Ascending aorta (tissue), 2 donors: ENCODE measurements around the gene PSTPIP1. TPM values are rescaled to one million over a fixed set of nuclear protein-coding genes. Genes with fewer than 3 reads are reported as not detected.

Source experiments
- DNase-seq, 2 donors: peaks; one replicate each; pipeline ENCODE4 v3.0.0-alpha.2; 2019; ENCODE audit warnings: low spot score in 2 of 2
- H3K27ac ChIP-seq, 2 donors: fragments of 200-600 bp; sonication (generic); one replicate each; pipeline ENCODE4 v1.5.1; 2016 to 2017; ENCODE audit warnings: mild to moderate bottlenecking in 1 of 2
- H3K27me3 ChIP-seq: fragments of 200-600 bp; sonication (generic); one replicate; pipeline ENCODE4 v1.5.1; 2017
- H3K36me3 ChIP-seq, 2 donors: fragments of 200-600 bp; sonication (generic); one replicate each; pipeline ENCODE4 v1.5.1; 2016
- H3K4me1 ChIP-seq, 2 donors: fragments of 200-600 bp; sonication (generic); one replicate each; pipeline ENCODE4 v1.5.1; 2016 to 2017; ENCODE audit warnings: mild to moderate bottlenecking in 1 of 2
- H3K4me3 ChIP-seq, 2 donors: fragments of 200-600 bp; sonication (generic); one replicate each; pipeline ENCODE4 v1.5.1; 2016 to 2017; ENCODE audit warnings: mild to moderate bottlenecking in 1 of 2
- H3K9me3 ChIP-seq, 2 donors: fragments of 200-600 bp; sonication (generic); one replicate each; pipeline ENCODE4 v1.5.1; 2016
- CTCF ChIP-seq, 3 experiments: fragments of 200-600 bp in 2 of 3; fragments of 450-650 bp in 1 of 3; sonication (generic) in 2 of 3; IDR thresholded peaks; one replicate each; pipeline ENCODE4 v1.5.1; 2016 to 2019; ENCODE audit warnings: antibody characterized with exemption in 3 of 3, mild to moderate bottlenecking in 1 of 3, moderate library complexity in 1 of 3
- intact Hi-C: fragments of 100-400 bp; cut with DNase I; formaldehyde crosslinking; loops from one replicate; pipeline ENCODE4 v1.15.1; 2023
- total RNA-seq: library from RNA; depleted of rRNA; stranded (reverse); fragments of >200 nt; gene quantifications from one replicate; pipeline ENCODE4 v1.1.0, GENCODE V29; 2016

The PSTPIP1 gene
- total RNA-seq, 1 donor from 2014 or later, result 14.6 TPM

- H3K27ac ChIP-seq, result peak overlapping the region in 1 of 2 donors; percentile 94
- H3K9me3 ChIP-seq, result no peaks in the 10 kb centered on the region
- no peak overlapping the region for H3K4me3 ChIP-seq
- intact Hi-C loops, result no loop called here
- H3K4me1 ChIP-seq, result peaks cover 25 to 37% of the 10 kb centered on the region in 2 donors
- H3K36me3 ChIP-seq, result no peaks in the 10 kb centered on the region
- peak in 1 of 2 donors; percentile 2 for DNase-seq
- no peaks in the 10 kb centered on the region for H3K27me3 ChIP-seq
- TF ChIP-seq CTCF (IDR thresholded peaks at IDR 0.05), result no peak
Measured at GRCh38 chr15:76998663-76999285, 3.8 kb downstream of the PSTPIP1 start.

GRCh38 chr15:76999996-77000395 lies 5.1 kb downstream of the PSTPIP1 start:
- Histone ChIP-seq H3K27ac (no peak overlapping the region), H3K9me3 (no peaks in the 10 kb centered on the region), H3K36me3 (no peaks in the 10 kb centered on the region), H3K27me3 (no peaks in the 10 kb centered on the region), H3K4me1 (peaks cover 19 to 31% of the 10 kb centered on the region in 2 donors), H3K4me3 (no peak overlapping the region)
- intact Hi-C loops, result no loop called here
- peak in 1 of 2 donors; percentile 53 for DNase-seq
- no peak for TF ChIP-seq CTCF (IDR thresholded peaks at IDR 0.05)

- TF ChIP-seq CTCF (IDR thresholded peaks at IDR 0.05), result no peak
- no peak overlapping the region for H3K4me3 ChIP-seq
- H3K4me1 ChIP-seq, result peaks cover 9 to 20% of the 10 kb centered on the region in 2 donors
- H3K27me3 ChIP-seq, result no peaks in the 10 kb centered on the region
- no peaks in the 10 kb centered on the region for H3K36me3 ChIP-seq
- intact Hi-C loops, result no loop called here
- H3K27ac ChIP-seq, result no peak overlapping the region
- peak in 1 of 2 donors; percentile 50 for DNase-seq
- no peaks in the 10 kb centered on the region for H3K9me3 ChIP-seq
Measured at GRCh38 chr15:77001351-77001750, 6.4 kb downstream of the PSTPIP1 start.

GRCh38 chr15:77001966-77002365 lies 7.0 kb downstream of the PSTPIP1 start:
- TF ChIP-seq CTCF (IDR thresholded peaks at IDR 0.05), result no peak

GRCh38 chr15:77002436-77002835 lies 7.5 kb downstream of the PSTPIP1 start:
- no peaks in the 10 kb centered on the region for H3K27me3 ChIP-seq
- H3K9me3 ChIP-seq, result no peaks in the 10 kb centered on the region
- intact Hi-C loops, result no loop called here
- no peak overlapping the region for H3K4me3 ChIP-seq
- no peak for TF ChIP-seq CTCF (IDR thresholded peaks at IDR 0.05)
- no peaks in the 10 kb centered on the region for H3K36me3 ChIP-seq
- H3K4me1 ChIP-seq, result peaks cover 0 to 9% of the 10 kb centered on the region in 2 donors
- no peak overlapping the region for H3K27ac ChIP-seq
- peak in 1 of 2 donors; percentile 56 for DNase-seq

More at GRCh38 chr15:77001966-77002365, 7.0 kb downstream of the PSTPIP1 start:
- Histone ChIP-seq H3K9me3 (no peaks in the 10 kb centered on the region), H3K4me3 (no peak overlapping the region), H3K36me3 (no peaks in the 10 kb centered on the region), H3K27ac (no peak overlapping the region), H3K27me3 (no peaks in the 10 kb centered on the region), H3K4me1 (peaks cover 4 to 14% of the 10 kb centered on the region in 2 donors)
- DNase-seq, result peak in 1 of 2 donors; percentile 34
- intact Hi-C loops, result no loop called here
